Mesothelial cell of epicardium (in vitro differentiated cells): ENCODE results near the gene USP33. TPM values are rescaled to one million over a fixed set of nuclear protein-coding genes. Genes with fewer than 3 reads are reported as not detected.
"Not testable (repeated sequence)": the region's sequence is repeated elsewhere in the genome, so short reads cannot be mapped to it uniquely, and the experiment has no call there.

Experiments used
- DNase-seq, 2 experiments: peaks; one replicate each; pipeline ENCODE4 v3.0.0; 2021; ENCODE audit warnings: low spot score in 2 of 2; ENCODE audit not compliant: unreplicated experiment in 2 of 2
- H3K27ac Mint-ChIP-seq: 2 replicates; pipeline ENCODE4 v1.8.0; 2021; ENCODE audit warnings: mixed read lengths
- H3K27me3 Mint-ChIP-seq: 2 replicates; pipeline ENCODE4 v1.8.0; 2021; ENCODE audit warnings: low read depth, mixed read lengths
- H3K36me3 Mint-ChIP-seq: 2 replicates; pipeline ENCODE4 v1.8.0; 2021; ENCODE audit warnings: mixed read lengths
- H3K4me1 Mint-ChIP-seq: 2 replicates; pipeline ENCODE4 v1.8.0; 2021; ENCODE audit warnings: mixed read lengths
- H3K4me3 Mint-ChIP-seq: 2 replicates; pipeline ENCODE4 v1.8.0; 2021; ENCODE audit warnings: mild to moderate bottlenecking, moderate library complexity, mixed read lengths
- H3K9me3 Mint-ChIP-seq: 2 replicates; pipeline ENCODE4 v1.8.0; 2021; ENCODE audit warnings: mixed read lengths
- CTCF ChIP-seq: fragments of 200-600 bp; sonication (generic); IDR thresholded peaks from one replicate; pipeline ENCODE4 v1.5.0; 2021; ENCODE audit warnings: antibody characterized with exemption; ENCODE audit not compliant: unreplicated experiment
- total RNA-seq: library from RNA; stranded (reverse); gene quantifications from 3 replicates; pipeline ENCODE4 v1.2.1, GENCODE V29; 2021

USP33 gene
- total RNA-seq, 1 donor from 2014 or later = 77.7 TPM

- Mint-ChIP-seq H3K4me1 (no peaks in the 10 kb centered on the region), H3K4me3 (no peak overlapping the region), H3K36me3 (peaks cover 20% of the 10 kb centered on the region), H3K27ac (no peak overlapping the region), H3K27me3 (no peaks in the 10 kb centered on the region), H3K9me3 (no peaks in the 10 kb centered on the region)
- no peak for DNase-seq
- TF ChIP-seq CTCF = no peak
Observed at GRCh38 chr1:77794550-77794949, 34.9 kb upstream of the USP33 start.

GRCh38 chr1:77786093-77786741, 26.6 kb upstream of the USP33 start:
- not testable (repeated sequence) for DNase-seq, H3K4me3 Mint-ChIP-seq, H3K27me3 Mint-ChIP-seq, H3K4me1 Mint-ChIP-seq, H3K27ac Mint-ChIP-seq
- Mint-ChIP-seq H3K9me3 (peaks cover 22% of the 10 kb centered on the region), H3K36me3 (peaks cover 52% of the 10 kb centered on the region)

- H3K27ac Mint-ChIP-seq = no peak overlapping the region
- no peak for TF ChIP-seq CTCF
- no peak for DNase-seq
- H3K4me3 Mint-ChIP-seq = no peak overlapping the region
- peaks cover 38% of the 10 kb centered on the region for H3K36me3 Mint-ChIP-seq
- no peaks in the 10 kb centered on the region for H3K27me3 Mint-ChIP-seq
- H3K4me1 Mint-ChIP-seq = peaks cover 18% of the 10 kb centered on the region
- H3K9me3 Mint-ChIP-seq = peaks cover 16% of the 10 kb centered on the region
Observed at GRCh38 chr1:77783141-77783540, 23.5 kb upstream of the USP33 start.

GRCh38 chr1:77781683-77782082, 22.0 kb upstream of the USP33 start:
- H3K9me3 Mint-ChIP-seq = peaks cover 13% of the 10 kb centered on the region
- peaks cover 20% of the 10 kb centered on the region for H3K4me1 Mint-ChIP-seq
- H3K27ac Mint-ChIP-seq = no peak overlapping the region
- TF ChIP-seq CTCF = no peak
- no peak overlapping the region for H3K4me3 Mint-ChIP-seq
- H3K36me3 Mint-ChIP-seq = peaks cover 29% of the 10 kb centered on the region
- no peaks in the 10 kb centered on the region for H3K27me3 Mint-ChIP-seq
- DNase-seq = no peak

- peak within 1 kb of the TSS; percentile 91 for H3K27ac Mint-ChIP-seq
- TF ChIP-seq CTCF = no peak
- peak; percentile 31 to 74 for DNase-seq
- peaks cover 3% of the 10 kb centered on the region for H3K9me3 Mint-ChIP-seq
- peak within 1 kb of the TSS; percentile 86 for H3K4me3 Mint-ChIP-seq
- H3K4me1 Mint-ChIP-seq = peaks cover 28% of the 10 kb centered on the region
- H3K36me3 Mint-ChIP-seq = peaks cover 10% of the 10 kb centered on the region
- no peaks in the 10 kb centered on the region for H3K27me3 Mint-ChIP-seq
Observed at GRCh38 chr1:77779529-77780281, 20.1 kb upstream of the USP33 start, which contains the start of gene MIGA1. MIGA1 (plus strand) TSS chr1:77779649; CDS start chr1:77783253, 3,604 bp downstream.

GRCh38 chr1:77776007-77776700, 16.5 kb upstream of the USP33 start:
- H3K4me1 Mint-ChIP-seq = peaks cover 24% of the 10 kb centered on the region
- H3K9me3 Mint-ChIP-seq = no peaks in the 10 kb centered on the region
- H3K27ac Mint-ChIP-seq = peak overlapping the region; percentile 85
- no peaks in the 10 kb centered on the region for H3K27me3 Mint-ChIP-seq
- no peak for TF ChIP-seq CTCF
- no peak for DNase-seq
- no peak overlapping the region for H3K4me3 Mint-ChIP-seq
- H3K36me3 Mint-ChIP-seq = no peaks in the 10 kb centered on the region
